DOHH2 (cell line): ENCODE measurements around the gene BZW1.

Source experiments
- EZH2phosphoT487 ChIP-seq: fragments of 200-600 bp; sonication (generic); IDR thresholded peaks from 2 replicates; pipeline ENCODE4 v1.6.1; 2017; ENCODE audit warnings: borderline replicate concordance, mild to moderate bottlenecking, antibody characterized with exemption, low read length, moderate library complexity, mixed read lengths
- TF ChIP-seq, protein P1 (sequence below): fragments of 200-600 bp; sonication (generic); IDR thresholded peaks from one replicate; pipeline ENCODE4 v1.5.1; 2014; ENCODE audit warnings: antibody characterized with exemption, mild to moderate bottlenecking, low read depth, low read length; ENCODE audit not compliant: poor library complexity, severe bottlenecking

GRCh38 chr2:200873560-200873959, 61.9 kb downstream of the BZW1 start:
- no peak for TF ChIP-seq EZH2phosphoT487
- TF ChIP-seq, protein P1, sequence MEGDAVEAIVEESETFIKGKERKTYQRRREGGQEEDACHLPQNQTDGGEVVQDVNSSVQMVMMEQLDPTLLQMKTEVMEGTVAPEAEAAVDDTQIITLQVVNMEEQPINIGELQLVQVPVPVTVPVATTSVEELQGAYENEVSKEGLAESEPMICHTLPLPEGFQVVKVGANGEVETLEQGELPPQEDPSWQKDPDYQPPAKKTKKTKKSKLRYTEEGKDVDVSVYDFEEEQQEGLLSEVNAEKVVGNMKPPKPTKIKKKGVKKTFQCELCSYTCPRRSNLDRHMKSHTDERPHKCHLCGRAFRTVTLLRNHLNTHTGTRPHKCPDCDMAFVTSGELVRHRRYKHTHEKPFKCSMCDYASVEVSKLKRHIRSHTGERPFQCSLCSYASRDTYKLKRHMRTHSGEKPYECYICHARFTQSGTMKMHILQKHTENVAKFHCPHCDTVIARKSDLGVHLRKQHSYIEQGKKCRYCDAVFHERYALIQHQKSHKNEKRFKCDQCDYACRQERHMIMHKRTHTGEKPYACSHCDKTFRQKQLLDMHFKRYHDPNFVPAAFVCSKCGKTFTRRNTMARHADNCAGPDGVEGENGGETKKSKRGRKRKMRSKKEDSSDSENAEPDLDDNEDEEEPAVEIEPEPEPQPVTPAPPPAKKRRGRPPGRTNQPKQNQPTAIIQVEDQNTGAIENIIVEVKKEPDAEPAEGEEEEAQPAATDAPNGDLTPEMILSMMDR: no peak
